Endothelial cell of umbilical vein (primary cell): Measurements from ENCODE around the gene BPHL. TPM values are rescaled to one million over a fixed set of nuclear protein-coding genes. Genes with fewer than 3 reads are reported as not detected.

Experiments
- BruUV-seq: library from RNA; stranded (reverse); fragments of 400-500 nt; replicated peaks from 2 replicates; lab custom pipeline; 2021; lab: Mats Ljungman, UMichigan
- CTCF ChIA-PET: fragments of 300-600, 350-600 bp; sonication (Branson Sonifier 250); formaldehyde crosslinking; loops from one replicate; lab custom pipeline; 2021; ENCODE audit warnings: antibody characterized with exemption, inconsistent platforms; lab: Charles Lee
- POLR2A ChIA-PET: fragments of 300-600, 350-600 bp; sonication (Branson Sonifier 250); formaldehyde crosslinking; loops from one replicate; lab custom pipeline; 2021; ENCODE audit warnings: antibody characterized with exemption, inconsistent platforms; lab: Charles Lee
- DNase-seq: peaks from one replicate; pipeline ENCODE4 v3.0.0-alpha.2; 2011; ENCODE audit warnings: low read depth, low spot score
- FAIRE-seq: peaks from 2 replicates; lab custom pipeline; 2011; peaks lifted over from hg19 to GRCh38; lab: Jason Lieb, UNC
- H2AFZ ChIP-seq: 2 replicates; pipeline ENCODE4 v1.6.0; 2012; ENCODE audit warnings: low read depth, low read length, control low read depth, inconsistent platforms
- H3K27ac ChIP-seq: 2 replicates; pipeline ENCODE4 v1.5.1; 2011; ENCODE audit warnings: low read depth, mild to moderate bottlenecking, control low read depth, low read length, moderate library complexity; ENCODE audit not compliant: insufficient read depth
- H3K27me3 ChIP-seq, 2 experiments: 2 replicates each; pipeline versions ENCODE4 v1.6.0 to v1.6.1; 2011; ENCODE audit warnings: low read length in 2 of 2, mixed read lengths in 1 of 2; ENCODE audit not compliant: control insufficient read depth in 2 of 2, insufficient read depth in 2 of 2
- H3K36me3 ChIP-seq, 2 experiments: 2 replicates in 1 of 2; 3 replicates in 1 of 2; pipeline ENCODE4 v1.5.1; 2011; ENCODE audit warnings: low read length in 2 of 2, mild to moderate bottlenecking in 1 of 2, moderate library complexity in 1 of 2; ENCODE audit not compliant: control insufficient read depth in 2 of 2, insufficient read depth in 2 of 2; ENCODE audit errors: extremely low read depth in 1 of 2
- H3K4me1 ChIP-seq: 3 replicates; pipeline ENCODE4 v1.5.1; 2011; ENCODE audit warnings: mild to moderate bottlenecking, low read length; ENCODE audit not compliant: control insufficient read depth, insufficient read depth; ENCODE audit errors: extremely low read depth
- H3K4me2 ChIP-seq: 2 replicates; pipeline ENCODE4 v1.6.1; 2011; ENCODE audit warnings: low read length, control low read depth, mixed read lengths; ENCODE audit not compliant: insufficient read depth
- H3K4me3 ChIP-seq, 3 experiments: fragments of 200-600 bp in 1 of 3; sonication (generic), shearing (Covaris generic) in 1 of 3; replicated peaks in 1 of 3; 2 replicates each; pipeline ENCODE4 v1.5.1; 2011 to 2016; ENCODE audit warnings: control low read depth in 3 of 3, low read length in 3 of 3, mild to moderate bottlenecking in 2 of 3, inconsistent platforms in 1 of 3, low read depth in 1 of 3, moderate library complexity in 1 of 3; ENCODE audit not compliant: insufficient read depth in 1 of 3
- H3K79me2 ChIP-seq: 2 replicates; pipeline ENCODE4 v1.6.0; 2012; ENCODE audit warnings: low read length, inconsistent platforms; ENCODE audit not compliant: control insufficient read depth, insufficient read depth
- H3K9ac ChIP-seq: replicated peaks from 2 replicates; pipeline ENCODE3; 2011; ENCODE audit warnings: low read length, control low read depth; ENCODE audit not compliant: insufficient read depth; ENCODE audit errors: extremely low read depth
- H3K9me1 ChIP-seq: replicated peaks from 3 replicates; pipeline ENCODE4 v1.6.0; 2011; ENCODE audit warnings: mild to moderate bottlenecking, low read length; ENCODE audit not compliant: control insufficient read depth, insufficient read depth; ENCODE audit errors: extremely low read depth
- H3K9me3 ChIP-seq: replicated peaks from 2 replicates; pipeline ENCODE4 v1.5.1; 2012; ENCODE audit warnings: low read length, inconsistent platforms; ENCODE audit not compliant: control insufficient read depth, insufficient read depth
- H4K20me1 ChIP-seq: replicated peaks from 2 replicates; pipeline ENCODE3; 2011; ENCODE audit warnings: mild to moderate bottlenecking, low read length; ENCODE audit not compliant: control insufficient read depth, insufficient read depth; ENCODE audit errors: extremely low read depth
- CTCF ChIP-seq, 2 donors: IDR thresholded peaks; 1 replicate in 1 of 2; 2 replicates in 1 of 2; pipeline ENCODE4 v1.5.1; 2011; ENCODE audit warnings: low read length in 2 of 2, mild to moderate bottlenecking in 2 of 2, moderate library complexity in 2 of 2, control low read depth in 1 of 2, inconsistent platforms in 1 of 2, low read depth in 1 of 2; ENCODE audit not compliant: insufficient read depth in 1 of 2; ENCODE audit errors: extremely low read depth in 1 of 2
- EZH2 ChIP-seq: IDR thresholded peaks from 2 replicates; pipeline ENCODE4 v1.6.1; 2012; ENCODE audit warnings: borderline replicate concordance, low read depth, mild to moderate bottlenecking, moderate library complexity, low read length, inconsistent platforms; ENCODE audit not compliant: severe bottlenecking
- FOS ChIP-seq: IDR thresholded peaks from 2 replicates; pipeline ENCODE4 v1.6.1; 2011; ENCODE audit warnings: mild to moderate bottlenecking, low read length, moderate library complexity, borderline replicate concordance; ENCODE audit not compliant: insufficient read depth
- JUN ChIP-seq: IDR thresholded peaks from 2 replicates; pipeline ENCODE4 v1.6.1; 2011; ENCODE audit warnings: borderline replicate concordance, low read depth; ENCODE audit not compliant: insufficient read length, insufficient read depth
- MAX ChIP-seq: IDR thresholded peaks from 2 replicates; pipeline ENCODE4 v1.6.1; 2011; ENCODE audit not compliant: insufficient read depth, insufficient read length
- POLR2A ChIP-seq: IDR thresholded peaks from 2 replicates; pipeline ENCODE4 v1.6.1; 2012; ENCODE audit warnings: low read depth, mild to moderate bottlenecking, control low read depth, low read length
- POLR2AphosphoS5 ChIP-seq: IDR thresholded peaks from 2 replicates; pipeline ENCODE4 v1.6.1; 2012; ENCODE audit warnings: low read depth, mild to moderate bottlenecking, control low read depth, low read length, moderate library complexity; ENCODE audit not compliant: insufficient read depth
- dilution Hi-C: fragments of 300-500 bp; cut with MboI; formaldehyde crosslinking; loops from one replicate; pipeline ENCODE4 v1.15.0; 2019; ENCODE audit warnings: low sequenced_read_pairs; ENCODE audit not compliant: extremely low pct_ligation_motif_present
- intact Hi-C: fragments of 100-400 bp; cut with micrococcal nuclease; formaldehyde crosslinking; loops from one replicate; pipeline ENCODE4 v1.10.0; 2022
- polyA plus RNA-seq, 4 experiments: library from polyadenylated mRNA; depleted of rRNA in 3 of 4; stranded (reverse) in 3 of 4; unstranded in 1 of 4; fragments of >200 nt; gene quantifications; 2 replicates each; pipeline versions ENCODE4 v1.2.1 to v1.2.3, GENCODE V29; 2011 to 2012; ENCODE audit warnings: missing spikeins in 1 of 4
- total RNA-seq: library from RNA; stranded (reverse); gene quantifications from 2 replicates; pipeline ENCODE4 v1.2.3, GENCODE V29; 2021

Gene BPHL
- total and polyA plus RNA-seq, 2 donors (not counting 3 experiments of a cell fraction or from before 2014, with no cell fraction given), result 12.3 to 14.8 TPM

GRCh38 chr6:3079682-3080081 is 38.8 kb upstream of the BPHL start:
- Histone ChIP-seq H3K4me2 (no peak overlapping the region), H4K20me1 (no peaks in the 10 kb centered on the region), H3K27me3 (no peaks in the 10 kb centered on the region), H3K79me2 (peaks cover 12% of the 10 kb centered on the region), H3K4me3 (no peak overlapping the region), H3K9ac (no peak overlapping the region), H3K4me1 (peaks cover 9% of the 10 kb centered on the region), H3K9me3 (no peaks in the 10 kb centered on the region), H3K9me1 (no peaks in the 10 kb centered on the region), H2AFZ (no peak overlapping the region), H3K36me3 (peaks cover 9 to 27% of the 10 kb centered on the region in 2 experiments), H3K27ac (no peak overlapping the region)
- dilution Hi-C loops (no loop called here), intact Hi-C loops (no loop called here)
- CTCF ChIA-PET, result no interaction called here
- DNase-seq (no peak), FAIRE-seq (no peak)
- TF ChIP-seq POLR2AphosphoS5, result no peak
- TF ChIP-seq EZH2, result no peak
- no peak for TF ChIP-seq JUN
- TF ChIP-seq CTCF (IDR thresholded peaks at IDR 0.05; ENCODE audit: extremely low read depth in 1 of 2, insufficient read depth in 1 of 2, low read depth in 1 of 2, low read length in 2 of 2), result no peak
- TF ChIP-seq POLR2A, result no peak
- TF ChIP-seq FOS, result no peak
- no peak for TF ChIP-seq MAX
- POLR2A ChIA-PET, result no interaction called here
- BruUV-seq, result no TSS peak
